ACC112 (cell line): ENCODE data around the gene NUDT15.
A peak's percentile ranks its signal among the peaks of the same experiment; 100 is the strongest.

Source experiments
- H2AFZ ChIP-seq: fragments of 200-600 bp; sonication (generic); one replicate; pipeline ENCODE4 v1.6.0; 2017; ENCODE audit warnings: antibody characterized with exemption, low read length; ENCODE audit not compliant: unreplicated experiment
- H3K27ac ChIP-seq: fragments of 200-600 bp; sonication (generic); 2 replicates; pipeline ENCODE4 v1.5.1; 2014; ENCODE audit warnings: low read depth, mild to moderate bottlenecking, antibody characterized with exemption, low read length, moderate library complexity
- H3K27me3 ChIP-seq: fragments of 200-600 bp; sonication (generic); 2 replicates; pipeline ENCODE4 v1.6.1; 2014; ENCODE audit warnings: mild to moderate bottlenecking, antibody characterized with exemption, low read length, moderate library complexity, mixed read lengths; ENCODE audit not compliant: insufficient read depth
- H3K36me3 ChIP-seq: fragments of 200-600 bp; sonication (generic); 2 replicates; pipeline ENCODE4 v1.6.1; 2016; ENCODE audit warnings: mild to moderate bottlenecking, antibody characterized with exemption, low read length, moderate library complexity, mixed read lengths; ENCODE audit not compliant: insufficient read depth
- H3K4me1 ChIP-seq: fragments of 200-600 bp; sonication (generic); one replicate; pipeline ENCODE4 v1.6.1; 2016; ENCODE audit warnings: low read length, mixed read lengths; ENCODE audit not compliant: insufficient read depth, unreplicated experiment, control insufficient read depth
- H3K4me3 ChIP-seq: fragments of 200-600 bp; sonication (generic); 2 replicates; pipeline ENCODE4 v1.5.1; 2014; ENCODE audit warnings: mild to moderate bottlenecking, low read depth, low read length
- H3K79me2 ChIP-seq: fragments of 200-600 bp; sonication (generic); one replicate; pipeline ENCODE4 v1.6.0; 2016; ENCODE audit warnings: low read length; ENCODE audit not compliant: control insufficient read depth, unreplicated experiment, insufficient read depth

Gene NUDT15

GRCh38 chr13:48069573-48069972 is 32.0 kb downstream of the NUDT15 start:
- Histone ChIP-seq H3K79me2 (no peaks in the 10 kb centered on the region), H3K27me3 (no peaks in the 10 kb centered on the region), H2AFZ (no peak overlapping the region), H3K27ac (no peak overlapping the region), H3K36me3 (peaks cover 84% of the 10 kb centered on the region), H3K4me1 (no peaks in the 10 kb centered on the region), H3K4me3 (no peak overlapping the region)

GRCh38 chr13:48070942-48071341 is 33.4 kb downstream of the NUDT15 start:
- H2AFZ ChIP-seq: no peak overlapping the region
- no peak overlapping the region for H3K4me3 ChIP-seq
- H3K36me3 ChIP-seq: peaks cover 93% of the 10 kb centered on the region
- no peaks in the 10 kb centered on the region for H3K27me3 ChIP-seq
- no peak overlapping the region for H3K27ac ChIP-seq
- no peaks in the 10 kb centered on the region for H3K4me1 ChIP-seq
- no peaks in the 10 kb centered on the region for H3K79me2 ChIP-seq

- peaks cover 96% of the 10 kb centered on the region for H3K36me3 ChIP-seq
- no peaks in the 10 kb centered on the region for H3K27me3 ChIP-seq
- no peaks in the 10 kb centered on the region for H3K4me1 ChIP-seq
- no peak overlapping the region for H3K27ac ChIP-seq
- H3K79me2 ChIP-seq: no peaks in the 10 kb centered on the region
- no peak overlapping the region for H3K4me3 ChIP-seq
- no peak overlapping the region for H2AFZ ChIP-seq
Measured at GRCh38 chr13:48072304-48072703, 34.8 kb downstream of the NUDT15 start.

GRCh38 chr13:48072787-48073186 is 35.3 kb downstream of the NUDT15 start:
- no peak overlapping the region for H3K4me3 ChIP-seq
- H3K79me2 ChIP-seq: no peaks in the 10 kb centered on the region
- no peaks in the 10 kb centered on the region for H3K27me3 ChIP-seq
- no peak overlapping the region for H2AFZ ChIP-seq
- H3K4me1 ChIP-seq: no peaks in the 10 kb centered on the region
- peaks cover 94% of the 10 kb centered on the region for H3K36me3 ChIP-seq
- H3K27ac ChIP-seq: no peak overlapping the region

GRCh38 chr13:48074006-48074405 is 36.5 kb downstream of the NUDT15 start:
- Histone ChIP-seq H3K4me1 (no peaks in the 10 kb centered on the region), H2AFZ (no peak overlapping the region), H3K27me3 (no peaks in the 10 kb centered on the region), H3K27ac (no peak overlapping the region), H3K4me3 (no peak overlapping the region), H3K79me2 (no peaks in the 10 kb centered on the region), H3K36me3 (peaks cover 91% of the 10 kb centered on the region)

- Histone ChIP-seq H3K79me2 (no peaks in the 10 kb centered on the region), H3K4me1 (no peaks in the 10 kb centered on the region), H3K36me3 (peaks cover 60% of the 10 kb centered on the region), H2AFZ (no peak overlapping the region), H3K27me3 (no peaks in the 10 kb centered on the region), H3K4me3 (no peak overlapping the region), H3K27ac (no peak overlapping the region)
Measured at GRCh38 chr13:48078251-48078656, 40.7 kb downstream of the NUDT15 start.

GRCh38 chr13:48081739-48082138 is 44.2 kb downstream of the NUDT15 start:
- Histone ChIP-seq H3K36me3 (peaks cover 34% of the 10 kb centered on the region), H3K27me3 (no peaks in the 10 kb centered on the region), H3K27ac (no peak overlapping the region)

GRCh38 chr13:48086272-48086671 is 48.7 kb downstream of the NUDT15 start:
- Histone ChIP-seq H3K79me2 (peaks cover 44% of the 10 kb centered on the region), H3K4me3 (no peak overlapping the region), H3K27ac (no peak overlapping the region), H3K36me3 (0 out of 2 replicates have a peak, but pooled peaks cover 8% of the 10 kb centered on the region), H3K27me3 (no peaks in the 10 kb centered on the region), H3K4me1 (no peaks in the 10 kb centered on the region), H2AFZ (no peak overlapping the region)

More at GRCh38 chr13:48081739-48082138, 44.2 kb downstream of the NUDT15 start:
- Histone ChIP-seq H3K4me3 (no peak overlapping the region), H3K4me1 (no peaks in the 10 kb centered on the region), H3K79me2 (peaks cover 11% of the 10 kb centered on the region), H2AFZ (no peak overlapping the region)

GRCh38 chr13:48093588-48093987 is 56.1 kb downstream of the NUDT15 start:
- Histone ChIP-seq H3K4me1 (peaks cover 8% of the 10 kb centered on the region), H3K4me3 (peak overlapping the region; percentile 97), H3K27ac (no peak overlapping the region), H3K79me2 (peaks cover 61% of the 10 kb centered on the region), H2AFZ (no peak overlapping the region), H3K27me3 (no peaks in the 10 kb centered on the region), H3K36me3 (no peaks in the 10 kb centered on the region)

GRCh38 chr13:48094404-48094780 is 56.9 kb downstream of the NUDT15 start:
- Histone ChIP-seq H3K36me3 (no peaks in the 10 kb centered on the region), H3K4me3 (peak overlapping the region; percentile 97), H3K27me3 (no peaks in the 10 kb centered on the region), H3K27ac (peak overlapping the region; percentile 22; the same call in 1 of the 2 replicates), H3K4me1 (peaks cover 8% of the 10 kb centered on the region), H3K79me2 (peaks cover 54% of the 10 kb centered on the region), H2AFZ (peak overlapping the region; percentile 77)

- Histone ChIP-seq H3K4me3 (peak within 1 kb of the TSS; percentile 97), H3K79me2 (peaks cover 48% of the 10 kb centered on the region), H3K4me1 (peaks cover 8% of the 10 kb centered on the region), H3K36me3 (no peaks in the 10 kb centered on the region), H3K27ac (peak within 1 kb of the TSS; percentile 22; the same call in 1 of the 2 replicates), H2AFZ (peak within 1 kb of the TSS; percentile 77), H3K27me3 (no peaks in the 10 kb centered on the region)
Measured at GRCh38 chr13:48094781-48095502, 57.4 kb downstream of the NUDT15 start, which contains the start of gene MED4. TSS of gene MED4 (minus strand) at chr13:48095104. CDS start at chr13:48095078, 26 bp downstream.
